Spleen (tissue), 11 donors: ENCODE data around the gene PDGFD. TPM values are rescaled to one million over a fixed set of nuclear protein-coding genes. Genes with fewer than 3 reads are reported as not detected.

Source experiments
- DNase-seq: peaks from one replicate; pipeline ENCODE4 v3.0.0-alpha.2; 2020
- H3K27ac ChIP-seq, 8 donors: fragments of 200-600 bp; sonication (generic) in 7 of 8; 1 replicate in 4 of 8; 2 replicates in 4 of 8; pipeline versions ENCODE4 v1.5.0 to v1.8.0; 2016 to 2021; ENCODE audit warnings: inconsistent platforms in 4 of 8, mild to moderate bottlenecking in 4 of 8, moderate library complexity in 1 of 8
- H3K27me3 ChIP-seq, 7 donors: fragments of 200-600 bp; sonication (generic) in 6 of 7; replicated peaks in 1 of 7; 1 replicate in 4 of 7; 2 replicates in 3 of 7; pipeline versions ENCODE4 v1.5.0 to v1.8.0; 2016 to 2021; ENCODE audit warnings: inconsistent platforms in 3 of 7, mild to moderate bottlenecking in 1 of 7
- H3K36me3 ChIP-seq, 6 donors: fragments of 200-600 bp; sonication (generic) in 5 of 6; 1 replicate in 4 of 6; 2 replicates in 2 of 6; pipeline versions ENCODE4 v1.5.0 to v1.8.0; 2016 to 2021; ENCODE audit warnings: inconsistent platforms in 2 of 6
- H3K4me1 ChIP-seq, 6 donors: fragments of 200-600 bp; sonication (generic) in 5 of 6; 1 replicate in 3 of 6; 2 replicates in 3 of 6; pipeline versions ENCODE4 v1.5.0 to v1.8.0; 2016 to 2021; ENCODE audit warnings: inconsistent platforms in 3 of 6
- H3K4me3 ChIP-seq, 8 donors: fragments of 200-600 bp; sonication (generic) in 7 of 8; 1 replicate in 4 of 8; 2 replicates in 4 of 8; pipeline versions ENCODE4 v1.5.0 to v1.8.0; 2016 to 2021; ENCODE audit warnings: inconsistent platforms in 4 of 8, mild to moderate bottlenecking in 4 of 8, moderate library complexity in 2 of 8
- H3K9me3 ChIP-seq, 8 donors: fragments of 200-600 bp; sonication (generic) in 7 of 8; 1 replicate in 4 of 8; 2 replicates in 4 of 8; pipeline versions ENCODE4 v1.5.0 to v1.8.0; 2016 to 2021; ENCODE audit warnings: inconsistent platforms in 4 of 8
- POLR2A ChIP-seq, 3 donors: fragments of 450-650 bp; IDR thresholded peaks; one replicate each; pipeline ENCODE4 v1.5.1; 2017; ENCODE audit warnings: antibody characterized with exemption in 3 of 3, mild to moderate bottlenecking in 1 of 3
- POLR2AphosphoS5 ChIP-seq, 3 donors: sonication (generic); formaldehyde crosslinking; IDR thresholded peaks; one replicate each; pipeline ENCODE4 v1.5.1; 2017; ENCODE audit warnings: antibody characterized with exemption in 3 of 3
- WGBS, 5 donors: extraction: QIAGEN DNeasy Blood & Tissue Kit in 3 of 5; methylation state at CpG; one replicate each; pipeline versions ENCODE4 v1.1.5 to v1.1.7; 2013 to 2018; 5-methylcytosine and 5-hydroxymethylcytosine counted together
- intact Hi-C: fragments of 100-400 bp; cut with DNase I; formaldehyde crosslinking; loops from one replicate; pipeline ENCODE4 v1.15.0; 2023; ENCODE audit warnings: low total_unique reads
- polyA plus RNA-seq, 3 donors: library from polyadenylated mRNA; stranded (reverse); fragments of 200-250 nt; gene quantifications; one replicate each; pipeline ENCODE4 v1.2.1, GENCODE V29; 2013
- total RNA-seq, 7 donors: library from RNA; depleted of rRNA in 3 of 7; stranded (reverse); fragments of >200 nt in 3 of 7; fragmentation: NEBNext Ultra II Directional in 4 of 7; extraction: Animal tissue kit (Norgen Biotek cat#: 25700) in 4 of 7; gene quantifications; one replicate each; pipeline versions ENCODE4 v1.1.0 to v1.2.1, GENCODE V29; 2016 to 2021
- TF ChIP-seq, protein P1 (sequence below), 11 experiments: fragments of 200-600 bp in 7 of 11; fragments of 450-650 bp in 4 of 11; sonication (generic) in 4 of 11; IDR thresholded peaks in 8 of 11; conservative IDR thresholded peaks in 3 of 11; 1 replicate in 7 of 11; 2 replicates in 4 of 11; pipeline versions ENCODE4 v1.4.0 to v1.8.0; 2016 to 2021; ENCODE audit warnings: antibody characterized with exemption in 11 of 11, inconsistent platforms in 4 of 11, mild to moderate bottlenecking in 1 of 11
- donor health status: healthy with polysubstance abuse.
- donor health status: DM: no; HTN: no; CAD: no; lungs with moderate emphysema.
- donor health status: DM: no; HTN: no; CAD: no.
- donor health status: Bipolar disorder and iron deficiency.
- donor health status: healthy.
- donor health status: DM: no; HTN: no; CAD: no.
- donor health status: DM: yes; HTN: yes; CAD: no.

The PDGFD gene
- total and polyA plus RNA-seq, 10 donors = 0.43 to 7.1 (median 3.4) TPM

DNA sequence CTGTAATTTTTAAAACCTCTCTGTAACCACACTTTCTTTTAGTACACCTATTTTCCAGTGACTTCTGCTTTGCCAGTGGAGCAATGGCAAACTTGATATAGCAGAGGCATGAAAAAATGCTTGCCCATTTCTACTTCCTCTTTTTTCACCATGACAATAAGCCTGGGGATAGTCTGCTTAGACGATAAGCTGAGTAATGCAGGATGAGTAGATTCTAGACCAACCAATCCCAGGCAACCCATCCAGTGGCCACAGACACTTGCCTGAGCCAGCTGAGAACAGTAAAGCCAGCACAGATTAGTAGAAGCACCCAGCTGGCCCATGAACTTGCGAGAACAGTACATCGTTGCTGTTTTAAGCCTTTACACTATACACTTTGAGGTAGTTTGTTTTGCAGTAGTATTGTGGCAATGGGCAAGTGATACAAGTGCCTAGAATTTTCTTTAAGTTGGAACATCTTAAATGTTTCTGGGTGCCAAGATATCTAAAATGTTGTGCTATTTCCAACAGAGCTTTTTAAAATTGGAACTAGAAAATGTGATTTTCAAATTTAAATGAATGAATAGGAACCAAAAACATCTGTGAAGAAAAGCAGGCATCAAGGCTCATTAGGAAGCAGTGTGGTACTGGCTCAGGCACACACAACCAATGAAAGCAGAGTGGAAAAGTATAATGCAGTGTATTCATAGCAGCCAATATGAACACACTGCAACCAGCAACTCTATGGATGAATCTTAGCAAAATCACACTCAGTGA, 89.8 kb downstream of the PDGFD start:
- H3K27ac ChIP-seq = no peak overlapping the region
- WGBS, 5 donors = 30 to 56% (median 39%) methylated on average over 3 of the region's 3 CpGs
- no peaks in the 10 kb centered on the region for H3K27me3 ChIP-seq
- TF ChIP-seq POLR2AphosphoS5 (IDR thresholded peaks at IDR 0.05) (no peak), POLR2A (IDR thresholded peaks at IDR 0.05) (no peak)
- TF ChIP-seq, protein P1, sequence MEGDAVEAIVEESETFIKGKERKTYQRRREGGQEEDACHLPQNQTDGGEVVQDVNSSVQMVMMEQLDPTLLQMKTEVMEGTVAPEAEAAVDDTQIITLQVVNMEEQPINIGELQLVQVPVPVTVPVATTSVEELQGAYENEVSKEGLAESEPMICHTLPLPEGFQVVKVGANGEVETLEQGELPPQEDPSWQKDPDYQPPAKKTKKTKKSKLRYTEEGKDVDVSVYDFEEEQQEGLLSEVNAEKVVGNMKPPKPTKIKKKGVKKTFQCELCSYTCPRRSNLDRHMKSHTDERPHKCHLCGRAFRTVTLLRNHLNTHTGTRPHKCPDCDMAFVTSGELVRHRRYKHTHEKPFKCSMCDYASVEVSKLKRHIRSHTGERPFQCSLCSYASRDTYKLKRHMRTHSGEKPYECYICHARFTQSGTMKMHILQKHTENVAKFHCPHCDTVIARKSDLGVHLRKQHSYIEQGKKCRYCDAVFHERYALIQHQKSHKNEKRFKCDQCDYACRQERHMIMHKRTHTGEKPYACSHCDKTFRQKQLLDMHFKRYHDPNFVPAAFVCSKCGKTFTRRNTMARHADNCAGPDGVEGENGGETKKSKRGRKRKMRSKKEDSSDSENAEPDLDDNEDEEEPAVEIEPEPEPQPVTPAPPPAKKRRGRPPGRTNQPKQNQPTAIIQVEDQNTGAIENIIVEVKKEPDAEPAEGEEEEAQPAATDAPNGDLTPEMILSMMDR (IDR thresholded peaks at IDR 0.05 in 8 of 11, conservative IDR thresholded peaks at IDR 0.05 in 3 of 11) = no peak
- no peak overlapping the region for H3K4me3 ChIP-seq
- no peak for DNase-seq
- no peaks in the 10 kb centered on the region for H3K36me3 ChIP-seq
- intact Hi-C loops = no loop called here
- H3K9me3 ChIP-seq = no peaks in the 10 kb centered on the region
- peaks cover 0 to 21% (median 0%) of the 10 kb centered on the region in 6 donors for H3K4me1 ChIP-seq

- no peaks in the 10 kb centered on the region for H3K9me3 ChIP-seq
- intact Hi-C loops = no loop called here
- H3K4me1 ChIP-seq = no peaks in the 10 kb centered on the region
- no peak overlapping the region for H3K4me3 ChIP-seq
- H3K27me3 ChIP-seq = no peaks in the 10 kb centered on the region
- 72 to 88% (median 79%) methylated on average over 1 of the region's 1 CpG for WGBS, 5 donors
- no peak overlapping the region for H3K27ac ChIP-seq
- DNase-seq = no peak
- no peaks in the 10 kb centered on the region for H3K36me3 ChIP-seq
- TF ChIP-seq, protein P1 (IDR thresholded peaks at IDR 0.05 in 8 of 11, conservative IDR thresholded peaks at IDR 0.05 in 3 of 11) = no peak
- no peak for TF ChIP-seq POLR2A (IDR thresholded peaks at IDR 0.05)
- TF ChIP-seq POLR2AphosphoS5 (IDR thresholded peaks at IDR 0.05) = no peak
Observed at GRCh38 chr11:104067534-104067933, 96.4 kb downstream of the PDGFD start.

DNA sequence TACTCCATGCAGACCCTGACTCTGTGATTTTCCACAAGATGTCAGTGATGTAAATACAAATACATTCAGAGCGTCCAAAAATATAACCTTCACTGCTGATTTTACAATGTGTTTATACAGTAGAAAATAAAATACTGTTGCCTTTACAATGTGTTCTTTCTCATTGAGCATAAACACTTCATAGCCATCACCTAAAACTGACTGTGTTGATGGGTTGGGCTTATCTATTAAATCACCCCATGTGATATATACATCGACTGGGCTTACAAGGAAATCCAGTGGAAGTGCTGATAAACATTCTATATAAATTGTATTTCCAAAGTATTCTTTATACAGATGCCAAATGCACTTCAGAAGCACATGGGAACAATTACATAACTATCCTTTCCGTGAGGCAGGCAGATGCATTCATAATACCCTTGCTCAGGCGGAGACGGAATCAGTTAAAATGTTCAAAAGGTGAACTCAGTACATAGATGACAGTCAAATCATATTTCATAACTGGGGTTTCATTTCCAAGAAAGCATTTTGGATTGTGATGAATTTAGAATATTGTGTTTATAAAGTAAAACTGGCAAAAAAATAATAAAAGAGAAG, 99.8 kb downstream of the PDGFD start:
- no peak for DNase-seq
- no peaks in the 10 kb centered on the region for H3K36me3 ChIP-seq
- H3K4me1 ChIP-seq = no peaks in the 10 kb centered on the region
- no peak overlapping the region for H3K4me3 ChIP-seq
- no peaks in the 10 kb centered on the region for H3K9me3 ChIP-seq
- TF ChIP-seq POLR2A (IDR thresholded peaks at IDR 0.05) (no peak), POLR2AphosphoS5 (IDR thresholded peaks at IDR 0.05) (no peak)
- TF ChIP-seq, protein P1 (IDR thresholded peaks at IDR 0.05 in 8 of 11, conservative IDR thresholded peaks at IDR 0.05 in 3 of 11) = no peak
- intact Hi-C loops = no loop called here
- H3K27me3 ChIP-seq = no peaks in the 10 kb centered on the region
- H3K27ac ChIP-seq = no peak overlapping the region
- 55 to 84% (median 73%) methylated on average over 5 of the region's 5 CpGs for WGBS, 5 donors

- Histone ChIP-seq H3K36me3 (no peaks in the 10 kb centered on the region), H3K4me1 (no peaks in the 10 kb centered on the region), H3K27me3 (no peaks in the 10 kb centered on the region), H3K27ac (no peak overlapping the region), H3K9me3 (no peaks in the 10 kb centered on the region), H3K4me3 (no peak overlapping the region)
- intact Hi-C loops = no loop called here
- no peak for TF ChIP-seq POLR2AphosphoS5 (IDR thresholded peaks at IDR 0.05)
- TF ChIP-seq POLR2A (IDR thresholded peaks at IDR 0.05) = no peak
- TF ChIP-seq, protein P1 (IDR thresholded peaks at IDR 0.05 in 8 of 11, conservative IDR thresholded peaks at IDR 0.05 in 3 of 11) = no peak
- 55 to 78% (median 71%) methylated on average over 9 of the region's 9 CpGs for WGBS, 5 donors
- DNase-seq = no peak
Observed at GRCh38 chr11:104061853-104062521, 102.0 kb downstream of the PDGFD start.
